HG02852 (cell line): Measurements from ENCODE around the gene UGT1A3.

Source experiments
- ATAC-seq: cut with Tn5 transposase; IDR thresholded peaks from one replicate; pipeline ENCODE4 v1.9.1; 2021; ENCODE audit warnings: mild to moderate bottlenecking, moderate library complexity; ENCODE audit not compliant: unreplicated experiment

Gene UGT1A3

DNA sequence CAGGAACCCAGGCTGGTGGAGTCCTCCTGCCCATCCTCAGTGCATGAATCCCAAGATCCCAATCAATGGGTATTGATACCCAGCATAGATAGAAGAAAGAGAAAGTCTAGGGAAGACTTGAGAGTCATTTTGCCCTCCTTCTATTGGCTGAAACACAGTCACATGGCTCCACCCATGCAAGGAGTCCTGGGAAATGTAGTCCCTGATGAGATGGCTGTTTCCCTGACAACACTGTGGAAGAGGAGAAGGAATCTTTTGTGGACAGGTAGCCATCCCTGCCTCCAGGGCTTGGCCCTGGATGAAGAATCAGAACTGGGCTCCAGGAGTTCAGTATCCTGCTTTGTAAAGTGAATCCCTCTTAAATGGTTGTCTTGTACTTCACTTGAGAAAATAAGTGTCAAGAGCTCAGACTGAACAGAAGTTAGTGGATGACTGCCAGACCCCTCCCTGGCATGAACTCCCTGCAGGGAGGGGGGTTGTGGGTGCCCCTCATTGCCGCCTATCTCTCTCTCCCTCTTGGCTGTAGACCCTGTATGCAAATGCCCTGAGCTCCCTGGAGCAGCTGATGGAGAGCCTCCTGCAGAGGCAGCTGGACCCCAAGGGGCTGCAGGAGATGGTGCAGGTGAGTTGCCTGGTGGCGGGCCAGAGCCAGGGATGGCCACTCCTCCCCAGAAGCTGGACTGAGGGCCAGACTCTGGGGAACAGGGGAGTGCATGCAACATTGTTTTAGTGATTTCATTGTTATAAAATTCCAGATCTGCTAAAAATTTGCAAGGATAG, 85.4 kb downstream of the UGT1A3 start:
- no peak for ATAC-seq

- ATAC-seq = no peak
Measured at GRCh38 chr2:233815861-233816260, 87.0 kb downstream of the UGT1A3 start.

DNA sequence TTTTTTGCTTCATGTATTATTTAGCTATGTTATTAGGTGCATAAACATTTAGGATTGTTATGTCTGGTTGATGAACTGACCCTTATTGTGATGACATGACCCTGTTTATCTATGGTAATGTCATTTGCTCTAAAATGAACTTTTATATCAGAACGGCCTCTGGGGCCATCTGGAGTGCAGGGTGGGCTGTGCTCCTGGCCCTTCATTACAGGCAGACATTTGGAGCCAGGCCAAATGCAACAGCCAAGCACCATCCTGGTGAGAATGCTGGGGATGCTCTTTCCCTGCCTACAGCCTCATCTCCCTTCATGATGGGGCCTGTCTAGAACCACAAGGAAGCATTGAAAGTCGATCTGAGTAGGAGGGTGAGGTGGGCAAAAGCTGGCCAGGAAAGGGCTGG, 87.5 kb downstream of the UGT1A3 start:
- ATAC-seq = no peak

DNA sequence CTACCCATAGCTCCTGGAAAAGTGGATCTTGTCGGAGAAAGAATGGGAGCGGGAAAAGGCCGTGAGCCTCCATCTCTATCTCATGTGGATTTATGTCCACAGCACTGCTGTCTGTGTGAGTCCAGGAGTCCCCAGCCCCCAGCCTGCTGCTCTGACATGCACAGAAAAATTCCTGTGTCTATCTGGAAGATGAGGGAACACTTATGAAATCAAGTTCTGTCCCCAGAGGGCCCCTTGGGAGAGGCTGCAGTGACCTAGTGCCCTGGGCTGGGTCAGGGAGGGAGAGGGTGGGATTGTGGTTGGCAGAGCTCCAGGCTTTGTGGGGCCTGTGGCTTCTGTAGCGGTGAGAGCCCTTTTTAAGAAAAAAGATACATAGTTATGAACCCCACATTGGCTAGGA, 87.9 kb downstream of the UGT1A3 start:
- ATAC-seq = no peak

GRCh38 chr2:233817361-233817911, 88.6 kb downstream of the UGT1A3 start:
- no peak for ATAC-seq

DNA sequence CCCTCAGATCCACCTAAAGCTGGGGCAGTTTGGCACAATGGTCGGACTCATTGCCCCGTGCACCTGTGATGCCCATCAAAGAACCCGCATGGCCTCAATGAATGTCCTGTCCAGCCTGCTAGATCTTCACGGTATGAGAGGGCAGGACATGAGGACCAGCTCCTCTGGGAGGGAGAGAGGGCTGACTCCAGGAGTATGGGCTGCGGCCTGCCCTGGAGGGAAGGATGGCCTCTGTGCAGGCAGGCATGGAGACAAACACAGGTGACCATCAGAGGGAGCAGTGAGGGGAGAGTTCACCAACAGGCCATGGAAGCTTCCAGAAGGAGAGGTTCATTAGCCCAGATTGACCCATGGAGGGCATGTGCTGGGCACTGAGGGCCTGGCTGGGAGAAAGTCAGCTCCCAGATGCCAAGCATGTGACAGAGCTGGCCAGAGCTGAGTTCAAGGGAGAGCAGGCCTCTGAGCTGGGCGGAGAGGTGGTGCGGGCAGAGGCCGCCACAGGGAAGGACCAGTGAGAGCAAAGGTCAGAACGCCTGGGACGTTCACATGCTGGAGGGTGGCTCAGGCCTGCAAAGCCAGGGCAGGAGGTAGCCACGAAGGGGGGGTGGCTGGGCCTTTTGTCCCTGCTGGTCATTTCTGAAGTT, 89.3 kb downstream of the UGT1A3 start:
- ATAC-seq = no peak

DNA sequence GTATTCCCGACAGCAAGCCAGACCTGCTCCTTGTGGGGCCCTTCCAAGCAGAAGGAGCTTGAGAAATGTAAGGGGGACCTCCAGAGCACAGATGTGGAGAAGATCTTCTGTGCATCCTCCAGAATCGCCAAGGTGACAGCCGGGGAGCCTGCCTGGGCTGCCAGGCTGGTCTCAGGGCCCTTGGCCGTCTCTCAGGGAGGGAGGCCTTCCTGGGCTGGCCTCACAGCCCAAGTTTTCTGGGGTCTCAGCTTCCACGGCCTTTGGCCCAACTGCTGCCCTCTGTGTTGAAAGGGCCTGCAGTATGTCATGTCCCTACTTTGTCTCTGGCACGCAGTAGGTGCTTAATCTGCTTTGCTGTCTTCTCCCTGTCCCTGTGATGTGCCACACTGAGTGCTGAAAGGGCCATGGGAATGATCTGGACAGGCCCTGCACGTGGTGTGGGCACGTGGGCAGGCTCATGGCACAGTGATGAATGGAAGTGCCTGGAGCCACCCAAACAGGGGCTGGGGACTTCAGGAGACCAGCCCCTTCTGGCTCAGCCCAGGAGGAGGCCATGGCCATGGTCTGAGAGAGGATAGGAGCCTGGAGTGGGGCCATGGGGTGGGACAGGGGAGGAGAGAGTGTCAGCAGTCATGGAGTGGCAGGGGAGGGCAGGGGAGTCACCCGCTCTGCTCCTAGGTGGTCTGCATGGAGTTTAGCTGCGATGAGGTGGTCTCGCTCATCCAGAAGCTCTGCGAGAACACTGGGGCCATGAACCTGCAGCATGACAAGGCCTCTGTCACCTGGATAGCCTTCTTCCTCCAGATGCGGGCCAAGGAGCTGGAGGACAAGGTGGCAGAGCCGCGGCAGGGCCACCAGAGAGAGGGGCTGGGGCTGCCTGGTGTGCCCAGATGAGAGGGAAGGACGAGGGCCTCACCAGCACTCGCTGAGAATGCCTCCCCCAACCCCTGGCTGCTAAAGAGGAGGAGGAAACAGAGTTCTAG, 90.1 kb downstream of the UGT1A3 start:
- ATAC-seq = no peak

GRCh38 chr2:233819884-233820773, 91.3 kb downstream of the UGT1A3 start:
- ATAC-seq = no peak

DNA sequence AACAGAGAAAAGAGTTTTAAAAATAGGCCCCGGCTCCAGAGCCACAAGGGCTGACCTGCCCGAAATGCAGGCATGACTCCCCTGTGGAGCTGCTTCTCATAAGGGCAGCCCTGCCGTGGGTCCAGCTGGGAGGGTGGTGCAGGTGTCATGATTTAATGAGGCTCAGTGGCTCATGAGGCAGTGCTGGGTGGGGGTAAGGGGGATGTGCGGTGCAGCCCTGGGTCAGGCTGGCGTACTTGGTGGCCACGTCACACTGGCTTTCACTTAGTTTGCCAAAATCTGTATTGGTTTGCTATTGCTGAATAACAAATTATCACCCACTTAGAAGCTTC, 91.9 kb downstream of the UGT1A3 start:
- no peak for ATAC-seq

DNA sequence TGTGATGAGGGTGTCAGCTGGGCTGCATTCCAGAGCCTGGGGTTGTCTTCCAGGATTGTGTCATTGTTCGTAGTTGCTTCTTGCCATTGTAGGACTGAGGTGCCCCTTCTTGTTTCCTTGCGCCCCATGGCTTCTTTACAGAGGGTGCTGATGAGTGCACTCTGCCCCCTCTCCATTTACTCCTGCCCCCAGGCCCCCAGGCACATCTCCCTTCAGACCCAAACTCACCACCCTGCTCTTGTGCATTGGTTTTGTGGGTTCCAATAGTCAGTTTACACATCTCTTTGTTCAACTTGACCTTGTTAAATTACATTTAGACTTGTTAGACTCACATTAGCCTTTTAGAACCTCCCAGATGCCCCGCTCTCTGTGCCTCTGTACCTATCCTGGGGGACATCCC, 92.4 kb downstream of the UGT1A3 start:
- ATAC-seq = no peak

GRCh38 chr2:233821709-233822100, 92.9 kb downstream of the UGT1A3 start:
- ATAC-seq = no peak

DNA sequence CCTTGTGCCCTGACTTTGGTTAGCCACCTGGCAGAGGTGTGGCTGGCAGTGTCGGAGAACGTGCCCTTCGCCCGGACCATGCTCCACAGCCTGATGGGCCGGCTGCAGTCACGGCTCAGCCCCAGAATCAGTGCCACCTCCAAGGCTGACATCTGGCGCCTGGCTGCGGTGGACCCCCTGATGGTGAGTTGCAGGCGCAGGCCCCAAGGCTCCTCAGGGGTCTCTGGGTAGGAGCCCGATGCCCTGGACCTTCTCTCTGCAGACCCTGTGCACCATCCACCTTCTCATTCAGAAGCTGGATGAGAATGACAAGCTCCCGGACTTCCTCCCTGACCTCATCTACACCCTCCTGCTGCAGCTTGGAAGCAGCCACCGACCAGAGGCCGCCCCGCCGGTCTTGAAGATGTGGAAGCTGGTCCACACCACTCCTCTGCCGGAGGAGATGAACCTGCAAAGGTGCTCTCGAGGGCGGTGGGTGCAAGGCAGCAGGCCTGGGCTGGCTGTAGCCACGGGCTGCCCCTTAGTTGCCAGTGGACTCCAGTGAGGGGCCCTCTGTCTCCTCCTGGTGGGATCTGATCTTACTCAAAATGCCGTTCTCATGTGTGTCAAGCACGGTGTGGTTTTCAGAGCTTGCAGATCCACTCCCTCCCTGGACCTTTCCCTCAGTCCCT, 93.4 kb downstream of the UGT1A3 start:
- no peak for ATAC-seq
